HCT116 (cell line): Measurements from ENCODE around the gene SEPTIN8.

Experiments used
- CEBPB ChIP-seq: IDR thresholded peaks from 2 replicates; pipeline ENCODE4 v1.6.1; 2012; ENCODE audit warnings: low read depth
- CTCF ChIP-seq, 3 experiments: fragments of 200-600 bp in 1 of 3; sonication (generic) in 1 of 3; IDR thresholded peaks in 2 of 3; conservative IDR thresholded peaks in 1 of 3; 2 replicates each; pipeline ENCODE4 v1.5.1; 2012 to 2017; ENCODE audit warnings: low read depth in 2 of 3, low read length in 2 of 3, antibody characterized with exemption in 1 of 3, borderline replicate concordance in 1 of 3, control low read depth in 1 of 3, mild to moderate bottlenecking in 1 of 3, mixed read lengths in 1 of 3, mixed run types in 1 of 3, moderate library complexity in 1 of 3; ENCODE audit not compliant: insufficient read depth in 1 of 3
- EGR1 ChIP-seq: IDR thresholded peaks from 2 replicates; pipeline ENCODE4 v1.6.1; 2012; ENCODE audit warnings: low read depth
- ELF1 ChIP-seq: IDR thresholded peaks from 2 replicates; pipeline ENCODE4 v1.6.1; 2012; ENCODE audit warnings: low read depth, borderline replicate concordance
- EZH2phosphoT487 ChIP-seq: fragments of 200-600 bp; IDR thresholded peaks from 2 replicates; pipeline ENCODE4 v1.6.1; 2018; ENCODE audit warnings: antibody characterized with exemption, borderline replicate concordance
- POLR2AphosphoS5 ChIP-seq: IDR thresholded peaks from 2 replicates; pipeline ENCODE4 v1.6.1; 2011; ENCODE audit warnings: mild to moderate bottlenecking, low read depth, low read length, moderate library complexity
- RAD21 ChIP-seq: IDR thresholded peaks from 2 replicates; pipeline ENCODE4 v1.6.1; 2012; ENCODE audit warnings: low read depth, mild to moderate bottlenecking
- REST ChIP-seq: IDR thresholded peaks from 2 replicates; pipeline ENCODE4 v1.6.1; 2012; ENCODE audit warnings: low read depth
- SIN3A ChIP-seq: IDR thresholded peaks from 2 replicates; pipeline ENCODE4 v1.6.1; 2012; ENCODE audit warnings: low read depth
- TCF7L2 ChIP-seq: IDR thresholded peaks from 2 replicates; pipeline ENCODE4 v1.7.0; 2011; ENCODE audit warnings: borderline replicate concordance, inconsistent platforms; ENCODE audit not compliant: insufficient read depth, insufficient read length; ENCODE audit errors: extremely low read depth
- YY1 ChIP-seq: IDR thresholded peaks from 2 replicates; pipeline ENCODE4 v1.6.1; 2011; ENCODE audit warnings: low read length, low read depth, moderate library complexity, mild to moderate bottlenecking; ENCODE audit not compliant: insufficient replicate concordance; ENCODE audit errors: extremely low read depth
- ZBTB33 ChIP-seq: IDR thresholded peaks from 2 replicates; pipeline ENCODE4 v1.6.1; 2011; ENCODE audit warnings: mild to moderate bottlenecking, low read length, moderate library complexity; ENCODE audit not compliant: insufficient replicate concordance; ENCODE audit errors: extremely low read depth
- TF ChIP-seq, protein P1 (sequence below): IDR thresholded peaks from 2 replicates; pipeline ENCODE4 v1.6.1; 2012

- TF ChIP-seq EZH2phosphoT487 = no peak
- no peak for TF ChIP-seq CTCF (IDR thresholded peaks at IDR 0.05 in 2 of 3, conservative IDR thresholded peaks at IDR 0.05 in 1 of 3; ENCODE audit: borderline replicate concordance in 1 of 3, insufficient read depth in 1 of 3, low read depth in 2 of 3, low read length in 2 of 3)
- no peak for TF ChIP-seq YY1
- TF ChIP-seq, protein P1, sequence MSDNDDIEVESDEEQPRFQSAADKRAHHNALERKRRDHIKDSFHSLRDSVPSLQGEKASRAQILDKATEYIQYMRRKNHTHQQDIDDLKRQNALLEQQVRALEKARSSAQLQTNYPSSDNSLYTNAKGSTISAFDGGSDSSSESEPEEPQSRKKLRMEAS = no peak
- TF ChIP-seq RAD21 = no peak
- TF ChIP-seq SIN3A = no peak
- TF ChIP-seq POLR2AphosphoS5 = no peak
- TF ChIP-seq CEBPB = no peak
- no peak for TF ChIP-seq REST
- TF ChIP-seq ELF1 = no peak
- TF ChIP-seq ZBTB33 = no peak
- TF ChIP-seq TCF7L2 = no peak
- no peak for TF ChIP-seq EGR1
These were observed 39.5 kb upstream of the SEPTIN8 start for GRCh38 chr5:132816554-132816953.
